ENCODE measurements around the gene ADGRD1.
"Not testable (repeated sequence)": the region's sequence is repeated elsewhere in the genome, so short reads cannot be mapped to it uniquely, and the experiment has no call there.

Gene ADGRD1

DNA sequence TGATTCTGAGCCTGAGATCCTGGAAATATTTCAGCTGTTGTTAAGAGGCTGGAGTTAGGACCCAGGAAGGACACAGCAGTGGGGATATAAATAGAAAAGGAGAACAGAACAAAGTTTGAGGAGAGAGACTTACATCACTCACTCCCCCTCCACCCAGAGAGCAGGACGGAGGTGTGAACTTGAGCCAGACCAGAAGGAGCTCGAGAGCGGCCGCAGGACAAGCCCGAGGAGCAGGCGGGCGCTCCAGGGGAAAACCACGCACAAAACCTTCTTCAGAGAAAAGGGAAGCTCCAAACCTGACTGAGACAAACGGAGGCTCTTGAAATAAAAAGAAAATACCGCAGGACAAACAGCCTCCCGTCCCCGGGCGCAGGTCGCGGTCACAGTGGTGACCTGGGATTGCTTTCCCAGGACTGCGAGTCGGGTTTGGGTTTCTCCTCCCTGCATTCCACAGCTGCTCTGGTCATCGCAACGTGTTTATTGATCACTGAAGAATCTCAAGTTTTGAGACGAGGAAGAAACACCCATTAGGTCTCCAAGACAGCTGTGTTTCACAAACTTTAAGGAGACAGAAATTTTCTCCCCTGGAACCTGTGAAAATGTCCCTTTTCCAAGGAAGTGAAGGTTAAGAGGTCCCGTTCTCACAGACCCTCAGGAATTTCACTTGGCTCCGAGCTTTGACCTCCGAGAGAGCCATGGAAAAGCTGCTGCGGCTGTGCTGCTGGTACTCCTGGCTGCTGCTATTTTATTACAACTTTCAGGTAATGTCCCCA is at the start of gene ADGRD1:
Gene ADGRD1 (plus strand): TSS at position 137 of the 773 bp plus-strand sequence. CDS start 559 bp downstream, at position 696.
- DNase-seq (ENCODE audit: low spot score) = no peak

DNA sequence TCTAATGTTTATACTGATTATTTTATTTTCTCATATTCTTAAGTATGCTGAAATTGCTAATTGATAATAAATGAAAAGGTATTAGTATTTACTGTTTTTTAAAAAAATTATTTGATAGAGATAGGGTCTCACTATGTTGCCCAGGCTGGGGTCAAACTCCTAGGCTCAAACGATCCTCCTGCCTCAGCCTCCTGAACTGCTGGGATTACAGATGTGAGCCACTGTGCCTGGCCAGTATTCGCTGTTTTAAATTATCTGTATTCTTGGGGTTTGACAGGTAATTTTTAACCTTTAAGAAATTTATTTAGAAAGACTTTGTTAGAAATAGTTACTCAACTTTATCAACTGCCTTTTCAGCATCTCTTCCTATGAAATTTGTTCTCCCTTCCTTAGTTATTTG is 49.6 kb upstream of the ADGRD1 start:
- no peak for DNase-seq (ENCODE audit: low spot score)

DNA sequence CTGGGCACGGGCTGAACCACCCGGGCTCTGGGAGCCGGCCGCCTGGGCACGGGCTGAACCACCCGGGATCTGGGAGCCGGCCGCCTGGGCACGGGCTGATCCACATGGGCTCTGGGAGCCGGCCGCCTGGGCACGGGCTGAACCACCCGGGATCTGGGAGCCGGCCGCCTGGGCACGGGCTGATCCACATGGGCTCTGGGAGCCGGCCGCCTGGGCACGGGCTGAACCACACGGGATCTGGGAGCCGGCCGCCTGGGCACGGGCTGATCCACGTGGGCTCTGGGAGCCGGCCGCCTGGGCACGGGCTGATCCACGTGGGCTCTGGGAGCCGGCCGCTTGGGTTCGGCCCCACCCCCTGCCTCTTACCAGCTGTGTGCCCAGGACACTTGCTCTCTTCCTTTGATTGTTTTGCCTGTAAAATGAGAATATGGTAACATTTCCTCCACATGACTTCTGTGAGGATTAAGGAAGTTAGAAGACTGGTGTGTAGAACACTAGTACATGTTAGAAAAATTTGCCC is 48.7 kb upstream of the ADGRD1 start:
- not testable (repeated sequence) for DNase-seq (ENCODE audit: low spot score)

DNA sequence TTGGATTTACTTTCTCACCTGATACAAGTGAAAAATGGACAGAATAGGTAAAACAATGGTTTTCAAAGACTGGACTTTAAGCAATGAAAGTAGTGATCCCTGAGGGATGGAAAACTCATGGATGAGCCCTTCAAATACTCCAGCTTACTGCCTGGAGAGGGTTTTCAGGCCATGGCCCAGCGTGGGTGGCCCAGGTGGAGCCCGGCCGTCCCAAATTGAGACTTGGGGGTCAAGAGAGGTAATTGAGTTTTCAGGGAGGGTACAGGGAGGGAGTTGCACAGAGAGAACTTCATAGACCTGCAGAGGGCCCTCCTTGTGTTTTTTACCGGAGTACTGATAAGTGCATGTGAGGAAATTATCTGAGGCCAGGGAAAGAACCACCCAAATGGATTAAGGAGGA is 44.6 kb upstream of the ADGRD1 start:
- DNase-seq (ENCODE audit: low spot score) = no peak

DNA sequence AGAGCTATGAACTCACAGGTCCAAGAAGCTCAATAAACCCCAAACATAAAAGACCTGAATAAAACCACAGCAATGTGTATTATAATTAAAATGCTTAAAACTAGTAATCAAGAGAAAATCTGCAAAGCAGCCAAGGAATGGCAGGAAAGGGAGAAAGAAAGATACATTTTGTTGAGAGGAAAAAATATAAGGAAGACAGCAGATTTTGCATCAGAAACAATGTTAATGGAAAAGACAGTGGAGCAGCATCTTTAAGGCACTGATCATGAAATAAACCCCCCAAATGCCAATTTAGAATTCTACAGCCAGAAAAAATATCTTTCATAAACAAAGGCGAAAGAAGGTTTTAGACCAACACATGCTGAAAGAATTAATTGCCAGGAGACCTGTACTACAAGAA is 42.5 kb upstream of the ADGRD1 start:
- no peak for DNase-seq (ENCODE audit: low spot score)

DNA sequence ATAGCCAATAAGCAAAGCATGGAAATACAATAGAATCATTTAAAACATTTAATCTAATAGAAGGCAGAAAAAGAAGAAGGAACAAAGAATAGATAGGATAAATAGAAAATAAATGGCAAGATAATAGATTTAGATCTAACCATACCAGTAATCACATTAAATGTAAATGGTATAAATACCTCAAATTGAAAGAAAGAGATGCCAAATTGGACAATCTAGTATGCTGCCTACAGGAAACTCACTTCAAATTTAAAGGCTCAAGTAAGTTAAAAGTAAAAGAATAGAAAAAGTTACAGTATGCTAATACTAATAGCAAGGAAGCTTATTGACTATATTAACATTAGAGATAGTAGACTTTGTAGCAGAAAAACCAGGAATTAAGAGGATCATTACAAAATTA is 41.8 kb upstream of the ADGRD1 start:
- DNase-seq (ENCODE audit: low spot score) = no peak

DNA sequence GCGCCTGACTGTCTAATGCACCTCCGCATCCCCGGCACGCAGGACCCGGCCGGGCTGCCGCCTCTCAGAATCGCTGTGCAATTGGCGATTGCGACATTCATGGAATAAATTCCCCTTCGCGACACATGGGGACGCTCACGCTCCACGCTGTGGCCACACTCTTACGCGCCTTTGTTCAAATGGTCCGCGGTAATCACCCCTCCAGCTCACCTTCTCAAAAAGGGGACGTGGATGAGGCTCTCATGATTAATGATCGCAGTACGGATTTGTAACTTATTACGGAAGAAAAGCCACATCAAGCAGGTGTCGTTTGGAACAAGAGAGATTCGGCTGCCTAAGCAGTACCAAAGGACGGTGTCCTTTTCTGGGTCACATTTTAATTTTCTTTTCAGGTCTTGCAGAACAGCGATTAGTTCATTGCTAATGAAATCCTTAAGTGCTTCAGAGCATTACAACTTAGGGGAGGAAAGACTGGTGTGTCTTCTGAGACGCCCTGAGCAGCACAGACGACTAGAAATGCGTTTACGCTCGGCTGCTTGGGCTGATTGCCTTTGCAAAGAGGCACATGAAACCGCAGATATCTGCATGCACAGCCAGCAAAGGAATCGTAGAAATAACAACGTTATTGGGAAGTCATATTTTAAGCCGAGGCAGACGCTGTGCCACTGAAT is 37.3 kb upstream of the ADGRD1 start:
- DNase-seq (ENCODE audit: low spot score) = peak; percentile 77

DNA sequence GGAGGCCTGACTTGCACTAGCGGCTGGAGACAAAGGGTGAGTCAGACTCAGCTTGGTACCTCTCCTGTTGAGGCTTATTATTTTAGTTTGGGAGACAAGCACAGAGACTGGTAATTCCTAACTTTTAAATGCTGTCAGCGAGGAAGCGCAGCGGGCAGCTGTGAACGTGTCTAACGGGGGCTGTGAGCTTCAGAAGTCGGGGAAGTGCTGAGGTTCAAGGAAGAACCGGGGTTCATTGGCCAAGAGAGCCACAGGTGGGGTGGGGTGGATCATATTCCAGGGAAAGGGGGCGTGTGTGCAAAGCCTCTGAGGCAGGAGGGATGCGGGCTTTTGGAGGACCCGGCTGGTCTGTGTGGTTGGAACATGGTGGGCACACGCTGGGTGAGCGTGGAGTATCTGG is 36.1 kb upstream of the ADGRD1 start:
- no peak for DNase-seq (ENCODE audit: low spot score)

DNA sequence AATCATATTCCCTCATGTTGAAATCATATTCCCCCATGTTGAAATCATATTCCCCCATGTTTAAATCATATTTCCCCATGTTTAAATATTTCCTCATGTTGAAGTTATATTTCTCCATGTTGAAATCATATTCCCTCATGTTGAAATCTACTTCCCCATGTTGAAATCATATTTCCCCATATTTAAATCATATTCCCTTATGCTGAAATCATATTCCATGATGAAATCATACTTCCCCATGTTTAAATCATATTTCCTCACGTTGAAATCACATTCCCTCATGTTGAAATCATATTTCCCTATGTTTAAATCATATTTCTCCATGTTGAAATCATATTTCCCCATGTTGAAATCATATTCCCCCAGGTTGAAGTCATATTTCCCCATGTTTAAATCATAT is 34.6 kb upstream of the ADGRD1 start:
- no peak for DNase-seq (ENCODE audit: low spot score)

DNA sequence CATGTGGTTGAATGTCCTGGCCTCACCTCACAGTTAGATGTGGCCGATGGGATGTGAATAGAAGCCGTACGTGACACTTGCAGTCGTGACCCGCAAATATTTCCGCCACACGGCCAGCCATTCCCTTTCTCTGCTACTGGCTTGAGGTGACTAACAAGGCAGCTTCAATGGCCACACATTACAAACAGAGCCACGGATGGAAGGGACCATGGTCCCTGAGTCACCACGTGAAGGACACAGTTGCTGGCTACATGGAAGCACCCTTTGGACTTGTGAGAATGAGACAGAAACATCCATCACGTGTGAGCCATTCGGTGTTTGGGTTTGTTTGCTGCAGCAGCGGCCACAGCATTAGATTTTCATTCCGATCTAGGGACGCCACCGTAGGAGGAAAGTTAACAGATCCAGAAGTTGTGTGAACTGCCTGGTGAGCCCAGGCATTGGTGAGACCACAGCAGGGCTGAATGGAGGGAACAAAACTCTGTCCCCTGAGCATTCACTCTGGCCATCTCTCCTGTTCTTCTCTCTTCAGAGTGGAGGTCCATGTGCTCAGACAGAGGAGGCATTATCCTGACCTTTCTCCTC is 33.5 kb upstream of the ADGRD1 start:
- no peak for DNase-seq (ENCODE audit: low spot score)

DNA sequence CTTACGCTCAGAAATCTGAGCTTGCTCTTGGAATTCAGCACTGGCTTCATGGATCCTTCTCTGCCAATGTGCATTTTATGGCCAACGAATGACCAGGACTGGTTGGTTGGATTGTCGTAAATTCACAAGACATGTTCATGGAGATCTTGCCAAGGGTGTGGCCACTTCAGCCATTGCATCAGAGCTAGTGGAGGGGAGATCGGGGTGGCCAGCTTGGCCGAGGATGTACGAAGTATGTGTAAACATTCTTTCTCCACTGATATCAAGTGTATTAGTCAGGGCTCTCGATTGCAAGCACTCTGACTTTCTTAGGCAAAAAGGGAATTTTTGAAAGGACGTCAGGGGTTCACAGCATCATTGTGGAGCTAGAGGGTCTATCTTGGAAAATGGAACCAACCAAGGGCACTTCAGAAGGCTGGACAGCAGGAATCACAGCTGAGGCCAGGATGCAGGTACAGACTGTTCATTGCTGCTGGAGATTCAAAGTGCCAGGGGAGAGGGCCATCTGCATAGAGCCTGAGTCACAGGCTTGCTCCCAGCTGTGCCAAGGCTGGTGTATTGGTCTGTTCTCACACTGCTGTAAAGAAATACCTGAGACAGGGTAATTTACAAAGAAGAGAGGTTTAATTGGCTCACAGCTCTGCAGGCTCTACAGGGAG is 32.9 kb upstream of the ADGRD1 start:
- DNase-seq (ENCODE audit: low spot score) = no peak

DNA sequence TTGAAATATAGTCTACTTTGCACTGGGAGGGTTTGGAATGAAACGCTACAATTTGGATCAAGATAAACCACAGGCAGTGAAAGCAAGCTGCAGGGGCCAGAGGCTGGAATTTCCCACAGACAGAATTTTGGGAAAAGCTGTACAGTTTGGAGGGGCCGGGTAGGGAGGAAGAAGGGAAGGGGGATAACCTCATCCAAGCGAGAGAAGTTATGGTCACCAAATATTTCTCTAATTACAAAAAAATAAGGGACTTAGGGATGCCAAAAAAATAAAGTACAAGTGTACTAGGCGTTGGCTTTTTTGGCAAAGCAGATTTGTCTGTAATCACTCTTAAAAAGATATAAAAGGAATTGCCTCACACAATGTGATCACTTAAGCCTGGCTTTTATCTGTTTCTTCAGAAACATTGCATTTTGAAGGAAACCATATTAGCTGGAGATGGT is 31.2 kb upstream of the ADGRD1 start:
- DNase-seq (ENCODE audit: low spot score) = no peak

DNA sequence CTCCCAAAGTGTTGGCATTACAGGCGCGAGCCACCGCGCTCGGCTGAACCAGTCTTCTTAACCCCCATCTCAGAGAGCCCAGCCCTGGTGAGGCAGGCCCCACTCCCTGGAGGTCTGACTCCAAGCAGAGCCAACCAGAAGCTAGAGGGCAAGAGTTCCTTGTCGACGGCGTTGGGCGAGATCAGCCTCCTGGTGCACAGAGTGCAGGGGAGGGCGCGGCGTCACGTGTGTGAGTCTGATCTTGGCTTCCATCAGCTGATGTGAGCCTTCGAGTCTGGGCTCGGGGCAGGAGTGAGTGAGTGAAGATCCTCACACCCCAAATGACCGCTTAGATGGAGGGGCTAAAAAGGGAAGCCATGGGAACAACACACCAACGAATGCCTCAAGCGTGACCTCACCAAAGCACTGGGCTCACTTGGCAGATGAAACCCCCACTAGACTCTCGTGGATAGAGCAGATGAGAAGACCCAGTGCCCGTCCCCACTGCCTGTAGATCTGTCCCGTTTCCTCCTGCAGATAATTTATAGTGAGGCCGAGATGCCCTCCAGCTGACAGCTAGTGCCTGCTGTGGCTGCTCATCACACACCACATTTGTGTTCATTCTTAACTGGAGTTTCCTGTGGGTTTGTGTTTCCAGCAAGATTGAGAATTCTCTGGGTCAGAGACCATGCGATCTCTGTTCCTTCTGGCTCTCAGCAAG is 28.6 kb upstream of the ADGRD1 start:
- DNase-seq (ENCODE audit: low spot score) = no peak

DNA sequence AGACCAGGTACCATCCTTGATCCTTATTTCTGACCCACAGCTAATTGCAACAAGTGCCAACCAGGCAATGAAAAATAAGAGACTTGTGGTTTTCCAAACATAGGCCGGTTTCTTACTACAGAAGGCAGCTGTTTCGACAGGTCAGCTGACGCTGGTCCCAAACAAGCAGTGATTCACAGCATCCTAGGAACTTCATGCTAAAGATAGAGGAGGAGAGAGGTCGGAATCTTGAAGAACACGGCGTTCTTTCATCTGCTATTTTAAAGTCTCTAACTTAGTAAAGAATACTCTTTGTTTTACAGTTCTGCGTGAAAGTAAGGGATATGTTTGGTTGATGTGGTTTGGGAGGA is 28.1 kb upstream of the ADGRD1 start:
- DNase-seq (ENCODE audit: low spot score) = no peak

DNA sequence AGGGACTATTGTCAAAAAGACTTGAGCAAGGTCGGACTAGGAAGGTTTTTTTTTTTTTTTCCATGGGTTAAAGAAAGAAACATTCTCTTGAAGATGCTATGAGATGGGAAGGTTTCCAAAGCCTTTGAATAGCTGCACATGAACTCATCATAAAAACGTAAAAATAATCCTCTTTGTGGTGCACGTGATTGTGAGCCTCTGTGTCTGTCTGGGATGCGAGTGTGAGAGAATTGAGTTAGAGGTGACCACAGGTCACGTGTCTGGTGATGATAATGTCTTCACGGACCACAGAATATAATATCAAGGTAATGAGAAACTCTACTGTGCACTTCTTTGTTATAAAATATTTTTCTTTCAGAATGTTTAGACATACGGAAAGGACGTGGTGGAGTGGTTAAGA is 24.3 kb upstream of the ADGRD1 start:
- no peak for DNase-seq (ENCODE audit: low spot score)

DNA sequence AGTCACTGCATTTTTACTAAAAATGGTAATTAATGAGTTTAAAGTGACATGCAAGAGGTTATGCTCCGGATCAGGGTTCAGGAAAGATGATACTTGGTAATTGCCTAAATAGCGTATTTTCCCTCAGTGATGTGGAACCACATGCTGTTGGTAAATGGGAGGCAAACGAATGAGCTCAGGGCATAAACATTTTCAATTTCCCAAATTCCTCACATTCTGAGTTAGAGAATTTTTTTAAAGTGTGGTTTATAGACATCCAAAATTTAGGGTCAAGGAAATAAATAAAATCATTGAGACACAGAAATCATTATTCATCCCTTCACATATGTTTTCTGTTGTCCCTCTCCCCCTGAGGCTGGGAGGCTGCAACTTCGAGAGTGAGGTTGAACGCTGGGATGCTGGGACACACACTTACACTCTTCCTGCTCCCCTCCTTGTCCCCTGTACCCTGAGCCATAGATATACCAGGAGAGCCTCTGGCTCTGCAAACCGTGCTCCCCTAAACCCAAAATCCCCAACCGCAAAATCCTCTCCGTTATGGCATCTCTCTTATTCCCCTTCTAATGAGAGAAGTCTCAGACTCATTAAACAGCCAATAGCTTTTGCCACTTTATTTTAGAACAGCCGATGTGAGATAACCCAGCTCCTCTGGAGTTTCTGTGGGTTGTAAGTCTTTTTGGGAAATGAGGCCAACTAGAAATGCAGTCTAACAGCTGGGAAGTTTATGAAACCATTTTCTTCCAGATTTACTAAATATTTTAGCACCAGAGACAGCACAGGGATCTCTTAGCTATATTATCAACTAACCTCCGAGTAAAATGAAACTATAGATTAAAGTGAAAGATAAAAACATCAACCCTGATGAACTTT is 21.4 kb upstream of the ADGRD1 start:
- DNase-seq (ENCODE audit: low spot score) = no peak

DNA sequence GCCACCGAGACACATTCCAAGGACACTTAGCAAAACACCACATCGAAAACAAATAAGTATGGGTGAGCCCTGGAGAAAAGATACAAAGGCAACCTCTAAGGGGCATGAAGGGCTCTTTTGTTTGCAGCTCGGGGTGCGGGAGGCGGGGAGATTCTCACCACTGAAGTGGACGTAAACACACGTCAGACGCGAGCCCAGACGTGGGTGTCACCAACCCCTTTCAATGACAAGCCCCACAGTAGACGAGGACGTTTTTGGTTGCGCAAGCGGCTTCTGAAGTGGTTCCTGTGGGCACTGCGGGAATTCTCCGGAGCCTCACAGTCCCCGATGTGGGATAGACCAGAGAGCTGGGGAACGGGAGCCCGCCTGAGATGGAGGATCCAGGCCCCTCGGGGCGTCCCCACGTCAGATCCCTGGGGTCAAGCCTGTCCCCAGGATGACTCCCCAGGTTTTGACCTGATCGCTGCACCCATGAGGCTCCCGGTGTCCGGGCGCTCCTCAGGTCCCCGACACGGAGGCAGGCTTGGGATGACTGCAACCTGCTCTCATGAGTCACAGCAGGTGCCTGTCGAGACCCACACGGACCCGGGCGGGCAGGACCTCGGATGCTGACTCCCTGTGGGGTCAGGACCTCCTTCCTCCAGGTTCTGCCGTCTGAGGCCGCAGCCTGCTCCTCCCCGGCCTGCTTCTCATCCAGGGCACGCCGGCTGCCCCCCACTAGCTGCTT is 20.3 kb upstream of the ADGRD1 start:
- no peak for DNase-seq (ENCODE audit: low spot score)

DNA sequence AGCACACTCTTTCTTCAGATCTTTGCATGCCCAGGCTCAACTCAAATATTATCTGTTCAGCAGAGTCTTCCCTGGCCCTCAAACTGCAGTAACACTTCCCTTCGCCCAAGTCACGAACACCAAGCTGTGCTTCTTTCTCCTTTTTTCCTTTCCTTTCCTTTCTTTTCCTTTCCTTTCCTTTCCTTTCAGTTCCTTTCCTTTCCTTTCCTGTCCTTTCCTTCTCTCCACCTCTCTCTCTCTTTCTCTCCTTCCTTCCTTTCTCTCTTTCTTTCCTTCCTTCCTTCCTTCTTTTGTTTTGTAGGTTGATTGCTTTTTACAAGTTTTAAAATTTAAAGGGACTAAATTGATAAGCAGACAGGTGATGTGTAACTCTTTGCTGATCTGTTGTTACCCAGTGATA is 19.0 kb upstream of the ADGRD1 start:
- no peak for DNase-seq (ENCODE audit: low spot score)

DNA sequence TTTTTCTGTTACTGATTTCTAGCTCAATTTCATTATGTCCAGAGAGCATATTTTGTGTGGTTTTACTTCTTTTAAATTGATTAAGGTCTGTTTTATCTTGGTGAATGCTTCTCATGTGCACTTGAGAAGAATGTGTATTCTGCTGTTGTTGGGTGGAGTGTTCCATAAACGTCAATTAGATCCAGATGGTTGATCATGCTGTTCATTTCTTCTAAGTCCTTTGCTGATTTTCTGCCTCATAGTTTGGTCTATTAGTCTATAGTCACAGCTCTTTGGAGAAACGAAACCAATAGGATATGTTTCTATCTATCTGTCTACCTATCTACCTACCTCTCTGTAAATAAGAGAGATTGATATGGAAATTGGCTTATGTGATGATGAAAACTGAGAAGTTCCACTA is 17.1 kb upstream of the ADGRD1 start:
- DNase-seq (ENCODE audit: low spot score) = no peak

DNA sequence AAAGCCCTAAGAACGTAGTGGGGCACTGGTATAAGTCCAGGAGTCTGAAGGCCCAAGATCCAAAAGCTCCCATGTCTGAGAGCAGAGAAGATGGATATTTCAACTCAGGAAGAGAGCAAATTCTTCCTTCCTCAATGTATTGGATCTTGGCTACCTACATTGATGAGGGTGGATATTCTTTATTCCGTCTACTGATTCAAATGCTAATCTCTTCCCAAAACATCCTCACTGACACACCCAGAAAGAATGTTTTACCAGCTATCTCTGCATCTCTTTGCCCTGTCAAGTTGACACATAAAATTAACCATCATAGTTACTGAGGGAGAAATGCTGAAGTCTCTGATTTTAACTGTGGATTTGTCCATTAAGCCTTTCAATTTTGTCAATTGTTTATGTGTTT is 16.6 kb upstream of the ADGRD1 start:
- no peak for DNase-seq (ENCODE audit: low spot score)

Measured in left forelimb (tissue), 1 donor.